Activated T-cell treated with anti-CD3 and anti-CD28 coated beads, Interleukin-2, amount 50 U/mL, for 1 hour (primary cell): ENCODE measurements around the gene IQSEC1.

Source experiments
- DNase-seq: peaks from one replicate; pipeline ENCODE4 v3.0.0-alpha.2; 2020

IQSEC1 gene

GRCh38 chr3:12980596-12981290 lies 92.5 kb downstream of the IQSEC1 start:
- no peak for DNase-seq

GRCh38 chr3:12979947-12980487 lies 93.2 kb downstream of the IQSEC1 start:
- no peak for DNase-seq

GRCh38 chr3:12979151-12979946 lies 93.9 kb downstream of the IQSEC1 start:
- no peak for DNase-seq

- no peak for DNase-seq
These were observed 94.5 kb downstream of the IQSEC1 start for GRCh38 chr3:12978682-12979081.

- DNase-seq: no peak
These were observed 96.0 kb downstream of the IQSEC1 start for GRCh38 chr3:12977117-12977808.

GRCh38 chr3:12975748-12976522 lies 97.3 kb downstream of the IQSEC1 start:
- DNase-seq: no peak

- DNase-seq: no peak
These were observed 98.4 kb downstream of the IQSEC1 start for GRCh38 chr3:12974819-12975218.

GRCh38 chr3:12974334-12974733 lies 98.9 kb downstream of the IQSEC1 start:
- no peak for DNase-seq

- no peak for DNase-seq
These were observed 99.4 kb downstream of the IQSEC1 start for GRCh38 chr3:12973827-12974226.

GRCh38 chr3:12972781-12973702 lies 100.2 kb downstream of the IQSEC1 start:
- DNase-seq: no peak

- DNase-seq: no peak
These were observed 101.2 kb downstream of the IQSEC1 start for GRCh38 chr3:12972043-12972442.

- DNase-seq: no peak
These were observed 102.5 kb downstream of the IQSEC1 start for GRCh38 chr3:12970684-12971083.

GRCh38 chr3:12969486-12969885 lies 103.7 kb downstream of the IQSEC1 start:
- DNase-seq: no peak

- DNase-seq: no peak
These were observed 104.7 kb downstream of the IQSEC1 start for GRCh38 chr3:12968541-12968940.

- DNase-seq: peak; percentile 89
These were observed 105.5 kb downstream of the IQSEC1 start for GRCh38 chr3:12967606-12968351.

- DNase-seq: no peak
These were observed 106.2 kb downstream of the IQSEC1 start for GRCh38 chr3:12966847-12967605.

GRCh38 chr3:12965999-12966846 lies 107.0 kb downstream of the IQSEC1 start:
- DNase-seq: no peak

- DNase-seq: no peak
These were observed 108.3 kb downstream of the IQSEC1 start for GRCh38 chr3:12964711-12965612.
